Adrenal gland (tissue), 12 donors: ENCODE data around the gene VAMP5. TPM values are rescaled to one million over a fixed set of nuclear protein-coding genes. Genes with fewer than 3 reads are reported as not detected.

Experiments used
- DNase-seq, 7 donors: peaks; one replicate each; pipeline ENCODE4 v3.0.0-alpha.2; 2019 to 2020
- H3K27ac ChIP-seq, 5 donors: fragments of 200-600 bp; sonication (generic) in 4 of 5; 1 replicate in 3 of 5; 2 replicates in 2 of 5; pipeline versions ENCODE4 v1.5.1 to v1.8.0; 2016 to 2020; ENCODE audit warnings: mild to moderate bottlenecking in 1 of 5
- H3K27me3 ChIP-seq: fragments of 200-600 bp; 2 replicates; pipeline ENCODE4 v1.8.0; 2021
- H3K36me3 ChIP-seq, 2 donors: fragments of 200-600 bp; replicated peaks in 1 of 2; 1 replicate in 1 of 2; 2 replicates in 1 of 2; pipeline versions ENCODE4 v1.5.1 to v1.8.0; 2018 to 2022
- H3K4me1 ChIP-seq, 2 donors: fragments of 200-600 bp; replicated peaks in 1 of 2; 1 replicate in 1 of 2; 2 replicates in 1 of 2; pipeline versions ENCODE4 v1.5.1 to v1.8.0; 2018 to 2021
- H3K4me3 ChIP-seq, 4 donors: fragments of 200-600 bp; sonication (generic) in 3 of 4; one replicate each; pipeline ENCODE4 v1.5.1; 2016 to 2018
- H3K9me3 ChIP-seq, 3 donors: fragments of 200-600 bp; sonication (generic) in 1 of 3; replicated peaks in 1 of 3; 1 replicate in 2 of 3; 2 replicates in 1 of 3; pipeline versions ENCODE4 v1.5.1 to v1.8.0; 2016 to 2021
- POLR2A ChIP-seq, 2 donors: fragments of 450-650 bp; IDR thresholded peaks; one replicate each; pipeline ENCODE4 v1.6.1; 2017; ENCODE audit warnings: antibody characterized with exemption in 2 of 2, mild to moderate bottlenecking in 2 of 2, moderate library complexity in 1 of 2
- WGBS, 4 donors: extraction: QIAGEN DNeasy Blood & Tissue Kit in 2 of 4; methylation state at CpG; one replicate each; pipeline versions ENCODE4 v1.1.5 to v1.1.7; 2013 to 2017; 5-methylcytosine and 5-hydroxymethylcytosine counted together
- intact Hi-C, 2 donors: fragments of 100-400 bp; cut with DNase I; formaldehyde crosslinking; loops; one replicate each; pipeline versions ENCODE4 v1.14.1 to v1.15.0; 2022 to 2023
- polyA plus RNA-seq, 3 donors: library from polyadenylated mRNA; stranded (reverse); fragments of 200-250 nt in 2 of 3; fragments of 350-450 nt in 1 of 3; fragmentation: Illumina TruSeq in 1 of 3; extraction: RNeasy Lipid Tissue Mini Kit (QIAGEN cat#74804) in 1 of 3; gene quantifications; one replicate each; pipeline ENCODE4 v1.2.3, GENCODE V29; 2013 to 2014
- total RNA-seq, 9 donors: library from RNA; depleted of rRNA in 4 of 9; stranded (reverse); fragments of >200 nt in 4 of 9; fragments of 120-200 nt in 1 of 9; fragmentation: NEBNext Ultra II Directional in 1 of 9; extraction: Animal tissue kit (Norgen Biotek cat#: 25700) in 1 of 9; gene quantifications; one replicate each; pipeline versions ENCODE4 v1.1.0 to v1.2.4, GENCODE V29; 2013 to 2023
- TF ChIP-seq, protein P1 (sequence below), 6 experiments: fragments of 450-650 bp in 4 of 6; fragments of 200-600 bp in 2 of 6; sonication (generic) in 1 of 6; IDR thresholded peaks; 1 replicate in 5 of 6; 2 replicates in 1 of 6; pipeline versions ENCODE4 v1.5.1 to v1.8.0; 2016 to 2021; ENCODE audit warnings: antibody characterized with exemption in 6 of 6, mild to moderate bottlenecking in 2 of 6, moderate library complexity in 1 of 6
- donor health status: healthy with polysubstance abuse.
- donor health status: Bipolar disorder and iron deficiency.
- donor health status: DM: yes; HTN: yes; CAD: no.
- donor health status: DM: no; HTN: no; CAD: no.
- donor health status: DM: no; HTN: no; CAD: no.
- donor health status: DM: yes; HTN: yes; CAD: no.

The VAMP5 gene
- total and polyA plus RNA-seq, 12 donors = 30.2 to 130 (median 78.3) TPM

DNA sequence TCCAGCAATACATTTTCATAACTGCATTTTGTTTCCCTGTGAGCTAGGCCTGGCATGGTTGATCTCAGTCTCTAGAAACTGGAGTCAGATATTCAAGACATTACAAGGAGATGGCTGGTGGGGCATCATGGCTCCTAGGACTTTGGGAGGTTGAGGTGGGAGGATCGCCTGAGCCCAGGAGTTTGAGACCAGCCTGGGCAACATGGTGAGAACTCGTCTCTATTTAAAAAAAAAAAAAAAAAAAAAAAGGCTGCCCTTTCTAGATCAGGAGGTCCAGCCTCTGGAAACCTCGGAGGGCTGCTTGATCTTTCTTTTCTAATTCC lies 7.2 kb upstream of the VAMP5 start:
- WGBS, 4 donors = 59 to 71% (median 67%) methylated on average over 3 of the region's 3 CpGs
- intact Hi-C loops = no loop called here
- no peaks in the 10 kb centered on the region for H3K36me3 ChIP-seq
- TF ChIP-seq POLR2A (IDR thresholded peaks at IDR 0.05) = no peak
- H3K27me3 ChIP-seq = no peaks in the 10 kb centered on the region
- H3K4me3 ChIP-seq = no peak overlapping the region
- peaks cover 9 to 14% of the 10 kb centered on the region in 2 donors for H3K4me1 ChIP-seq
- H3K27ac ChIP-seq = peak overlapping the region in 3 of 5 donors; percentile 17 to 86 (median 71)
- no peaks in the 10 kb centered on the region for H3K9me3 ChIP-seq
- no peak for DNase-seq

DNA sequence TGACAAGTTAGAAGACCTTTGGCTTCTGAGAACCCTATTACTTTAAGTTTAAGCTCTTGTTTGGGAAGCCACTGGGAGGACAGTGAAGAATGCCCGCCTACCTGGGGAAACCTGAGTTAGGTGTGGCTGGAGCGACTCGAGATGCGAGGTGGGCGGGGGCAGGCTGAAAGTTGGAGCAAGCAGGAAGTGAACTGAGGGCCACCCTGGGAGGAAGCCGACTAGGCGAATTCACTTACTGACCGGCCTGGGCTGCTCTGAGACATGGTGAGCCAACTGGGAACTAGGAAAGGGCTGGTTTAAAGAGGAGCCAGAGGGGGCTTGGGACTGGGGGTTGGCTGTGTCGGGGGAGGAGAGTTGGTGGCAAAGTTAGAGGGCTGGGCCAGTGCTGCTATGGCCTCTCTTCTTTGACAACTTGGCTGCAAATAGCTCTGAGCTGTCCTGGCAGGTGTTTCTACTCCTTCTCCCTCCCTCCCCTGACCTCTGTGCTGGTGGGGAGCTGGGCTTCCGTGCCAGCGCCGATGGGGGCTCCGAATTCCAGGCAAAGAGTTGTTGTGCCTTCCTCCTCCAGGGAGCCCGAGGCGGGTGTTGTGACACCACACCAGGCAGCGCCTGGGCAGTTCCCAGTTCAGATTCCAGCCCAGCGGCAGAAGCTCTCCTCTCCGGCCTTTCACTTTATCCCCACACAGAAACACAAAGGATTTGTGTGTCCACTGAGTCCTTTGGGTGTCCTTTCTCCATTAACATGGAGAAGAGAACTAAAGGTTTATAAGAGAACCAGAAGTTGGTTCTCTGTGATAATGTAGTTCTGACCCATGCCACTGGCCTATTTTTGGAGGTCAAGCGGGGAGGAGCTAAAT lies 6.6 kb upstream of the VAMP5 start, which contains the start of gene VAMP8:
TSS of gene VAMP8 (plus strand) at position 201 of the 857 bp plus-strand sequence. CDS start at position 262, 61 bp downstream.
- H3K9me3 ChIP-seq = no peaks in the 10 kb centered on the region
- H3K4me3 ChIP-seq = peak within 1 kb of the TSS in 2 of 4 donors; percentile 2 to 29
- H3K27me3 ChIP-seq = no peaks in the 10 kb centered on the region
- H3K27ac ChIP-seq = peak within 1 kb of the TSS; percentile 26 to 86 (median 71)
- intact Hi-C loops = no loop called here
- H3K36me3 ChIP-seq = no peaks in the 10 kb centered on the region
- TF ChIP-seq POLR2A (IDR thresholded peaks at IDR 0.05) = no peak
- TF ChIP-seq, protein P1, sequence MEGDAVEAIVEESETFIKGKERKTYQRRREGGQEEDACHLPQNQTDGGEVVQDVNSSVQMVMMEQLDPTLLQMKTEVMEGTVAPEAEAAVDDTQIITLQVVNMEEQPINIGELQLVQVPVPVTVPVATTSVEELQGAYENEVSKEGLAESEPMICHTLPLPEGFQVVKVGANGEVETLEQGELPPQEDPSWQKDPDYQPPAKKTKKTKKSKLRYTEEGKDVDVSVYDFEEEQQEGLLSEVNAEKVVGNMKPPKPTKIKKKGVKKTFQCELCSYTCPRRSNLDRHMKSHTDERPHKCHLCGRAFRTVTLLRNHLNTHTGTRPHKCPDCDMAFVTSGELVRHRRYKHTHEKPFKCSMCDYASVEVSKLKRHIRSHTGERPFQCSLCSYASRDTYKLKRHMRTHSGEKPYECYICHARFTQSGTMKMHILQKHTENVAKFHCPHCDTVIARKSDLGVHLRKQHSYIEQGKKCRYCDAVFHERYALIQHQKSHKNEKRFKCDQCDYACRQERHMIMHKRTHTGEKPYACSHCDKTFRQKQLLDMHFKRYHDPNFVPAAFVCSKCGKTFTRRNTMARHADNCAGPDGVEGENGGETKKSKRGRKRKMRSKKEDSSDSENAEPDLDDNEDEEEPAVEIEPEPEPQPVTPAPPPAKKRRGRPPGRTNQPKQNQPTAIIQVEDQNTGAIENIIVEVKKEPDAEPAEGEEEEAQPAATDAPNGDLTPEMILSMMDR (IDR thresholded peaks at IDR 0.05) = no peak
- H3K4me1 ChIP-seq = peaks cover 9 to 14% of the 10 kb centered on the region in 2 donors
- DNase-seq = peak in 2 of 7 donors; percentile 37 to 40
- 48 to 59% (median 53%) methylated on average over 18 to 19 of the region's 19 CpGs for WGBS, 4 donors

GRCh38 chr2:85578243-85579180 lies 5.7 kb upstream of the VAMP5 start:
- no peaks in the 10 kb centered on the region for H3K36me3 ChIP-seq
- no peak for TF ChIP-seq POLR2A (IDR thresholded peaks at IDR 0.05)
- TF ChIP-seq, protein P1 (IDR thresholded peaks at IDR 0.05) = no peak
- intact Hi-C loops = no loop called here
- DNase-seq = peak in 5 of 7 donors; percentile 39 to 77 (median 54)
- no peaks in the 10 kb centered on the region for H3K27me3 ChIP-seq
- H3K27ac ChIP-seq = peak overlapping the region; percentile 26 to 86 (median 71)
- no peaks in the 10 kb centered on the region for H3K9me3 ChIP-seq
- WGBS, 4 donors = 57 to 63% (median 61%) methylated on average over 12 to 19 of the region's 19 CpGs
- peaks cover 9 to 14% of the 10 kb centered on the region in 2 donors for H3K4me1 ChIP-seq
- H3K4me3 ChIP-seq = peak overlapping the region in 2 of 4 donors; percentile 2 to 29

DNA sequence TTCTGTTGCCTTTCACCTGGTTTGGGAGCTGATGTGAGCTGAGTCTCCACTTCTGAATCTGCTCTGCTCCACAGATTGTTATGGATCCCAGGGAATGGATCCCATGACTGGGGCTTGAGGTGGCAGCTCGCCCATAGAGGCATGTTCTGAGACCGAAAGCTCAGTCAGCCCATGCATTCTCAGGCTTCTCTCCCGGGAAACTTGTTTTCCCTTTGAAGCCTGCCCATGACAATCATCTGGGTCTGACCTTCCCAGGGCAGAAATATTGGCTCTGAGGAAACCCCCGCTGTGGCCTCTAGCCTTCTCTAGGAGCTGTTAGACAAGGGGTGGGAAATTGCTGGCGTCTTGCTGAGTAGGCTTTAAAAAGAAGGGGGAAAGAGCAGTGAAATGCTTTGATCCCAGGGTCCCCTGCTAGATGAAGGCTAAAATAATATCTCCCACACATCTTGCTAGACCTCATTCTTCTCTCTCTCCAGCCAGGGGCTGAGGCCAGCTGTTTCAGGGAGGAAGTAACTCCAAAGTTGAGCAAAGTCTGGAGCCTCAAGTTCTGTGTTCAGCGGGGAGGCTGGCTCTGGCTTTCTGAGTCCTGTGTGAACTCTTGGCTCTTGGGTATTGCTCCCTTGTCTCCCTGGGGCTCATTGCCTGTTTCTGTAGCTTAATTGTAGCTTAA lies 4.8 kb upstream of the VAMP5 start:
- H3K27ac ChIP-seq = peak overlapping the region in 2 of 5 donors; percentile 71 to 86

More for the DNA sequence above, 4.8 kb upstream of the VAMP5 start:
- peaks cover 15 to 22% of the 10 kb centered on the region in 2 donors for H3K4me1 ChIP-seq
- no peaks in the 10 kb centered on the region for H3K36me3 ChIP-seq
- 51 to 70% (median 64%) methylated on average over 6 of the region's 6 CpGs for WGBS, 4 donors
- TF ChIP-seq, protein P1 (IDR thresholded peaks at IDR 0.05) = no peak
- no peak for TF ChIP-seq POLR2A (IDR thresholded peaks at IDR 0.05)
- peak overlapping the region in 1 of 4 donors; percentile 29 for H3K4me3 ChIP-seq
- H3K27me3 ChIP-seq = no peaks in the 10 kb centered on the region
- DNase-seq = peak in 1 of 7 donors; percentile 35
- H3K9me3 ChIP-seq = no peaks in the 10 kb centered on the region
- intact Hi-C loops = no loop called here
